ENCODE measurements around the gene PPEF1. TPM values are rescaled to one million over a fixed set of nuclear protein-coding genes. Genes with fewer than 3 reads are reported as not detected.
A peak's percentile ranks its signal among the peaks of the same experiment; 100 is the strongest.

Gene PPEF1
- not detected for total RNA-seq

GRCh38 chrX:18707426-18708049 is at the start of gene PPEF1:
TSS of gene PPEF1 (plus strand) at chrX:18707645. CDS start at chrX:18707781, 136 bp downstream.
- Mint-ChIP-seq H3K27ac (no peak within 1 kb of the TSS), H3K4me1 (no peaks in the 10 kb centered on the region), H3K4me3 (no peak within 1 kb of the TSS), H3K36me3 (no peaks in the 10 kb centered on the region), H3K9me3 (no peaks in the 10 kb centered on the region), H3K27me3 (no peaks in the 10 kb centered on the region)
- POLR2A ChIA-PET: no interaction called here
- ATAC-seq (ENCODE audit: low read depth) (no peak), DNase-seq (no peak)

GRCh38 chrX:18661273-18661672 is 46.2 kb upstream of the PPEF1 start:
- no peaks in the 10 kb centered on the region for H3K4me1 Mint-ChIP-seq
- DNase-seq: no peak
- no peak overlapping the region for H3K27ac Mint-ChIP-seq
- no peak overlapping the region for H3K4me3 Mint-ChIP-seq
- POLR2A ChIA-PET: no interaction called here
- no peaks in the 10 kb centered on the region for H3K27me3 Mint-ChIP-seq
- H3K9me3 Mint-ChIP-seq: no peaks in the 10 kb centered on the region
- no peak for ATAC-seq (ENCODE audit: low read depth)
- H3K36me3 Mint-ChIP-seq: no peaks in the 10 kb centered on the region

GRCh38 chrX:18664947-18665346 is 42.5 kb upstream of the PPEF1 start:
- Mint-ChIP-seq H3K27ac (no peak overlapping the region), H3K4me1 (peaks cover 4% of the 10 kb centered on the region), H3K9me3 (no peaks in the 10 kb centered on the region), H3K27me3 (no peaks in the 10 kb centered on the region), H3K4me3 (no peak overlapping the region), H3K36me3 (no peaks in the 10 kb centered on the region)
- ATAC-seq (ENCODE audit: low read depth) (no peak), DNase-seq (no peak)
- POLR2A ChIA-PET: no interaction called here

GRCh38 chrX:18666614-18667013 is 40.8 kb upstream of the PPEF1 start:
- DNase-seq: no peak
- Mint-ChIP-seq H3K27me3 (peaks cover 3% of the 10 kb centered on the region), H3K36me3 (no peaks in the 10 kb centered on the region), H3K27ac (no peak overlapping the region), H3K9me3 (no peaks in the 10 kb centered on the region), H3K4me1 (peaks cover 4% of the 10 kb centered on the region), H3K4me3 (no peak overlapping the region)
- POLR2A ChIA-PET: no interaction called here
- no peak for ATAC-seq (ENCODE audit: low read depth)

GRCh38 chrX:18668071-18668835 is 39.2 kb upstream of the PPEF1 start:
- ATAC-seq (ENCODE audit: low read depth): no peak
- Mint-ChIP-seq H3K4me3 (peak overlapping the region; percentile 50), H3K27ac (no peak overlapping the region), H3K36me3 (no peaks in the 10 kb centered on the region), H3K9me3 (no peaks in the 10 kb centered on the region), H3K27me3 (peaks cover 5% of the 10 kb centered on the region), H3K4me1 (peaks cover 4% of the 10 kb centered on the region)
- POLR2A ChIA-PET: no interaction called here
- DNase-seq: no peak

- Mint-ChIP-seq H3K4me1 (peaks cover 6% of the 10 kb centered on the region), H3K27me3 (peaks cover 5% of the 10 kb centered on the region), H3K27ac (no peak within 1 kb of the TSS), H3K36me3 (no peaks in the 10 kb centered on the region), H3K4me3 (no peak within 1 kb of the TSS), H3K9me3 (no peaks in the 10 kb centered on the region)
- POLR2A ChIA-PET: no interaction called here
- ATAC-seq (ENCODE audit: low read depth) (no peak), DNase-seq (no peak)
Measured at GRCh38 chrX:18672008-18672407, 35.4 kb upstream of the PPEF1 start, which contains the start of gene RS1. TSS of gene RS1 (minus strand) at chrX:18672108. CDS start at chrX:18672068, 40 bp downstream.

- Mint-ChIP-seq H3K4me3 (peak overlapping the region; percentile 77), H3K9me3 (no peaks in the 10 kb centered on the region), H3K27me3 (peaks cover 5% of the 10 kb centered on the region), H3K27ac (peak overlapping the region; percentile 74), H3K4me1 (peaks cover 2% of the 10 kb centered on the region), H3K36me3 (no peaks in the 10 kb centered on the region)
- ATAC-seq (ENCODE audit: low read depth) (peak; percentile 34), DNase-seq (peak; percentile 45)
- POLR2A ChIA-PET: no interaction called here
Measured at GRCh38 chrX:18674417-18674787, 33.0 kb upstream of the PPEF1 start.

GRCh38 chrX:18674788-18675735 is 32.4 kb upstream of the PPEF1 start:
- peaks cover 5% of the 10 kb centered on the region for H3K27me3 Mint-ChIP-seq
- peak; percentile 81 for ATAC-seq (ENCODE audit: low read depth)
- no peaks in the 10 kb centered on the region for H3K9me3 Mint-ChIP-seq
- POLR2A ChIA-PET: no interaction called here
- H3K27ac Mint-ChIP-seq: peak overlapping the region; percentile 74
- DNase-seq: peak; percentile 82
- H3K4me1 Mint-ChIP-seq: peaks cover 2% of the 10 kb centered on the region
- peak overlapping the region; percentile 77 for H3K4me3 Mint-ChIP-seq
- no peaks in the 10 kb centered on the region for H3K36me3 Mint-ChIP-seq

GRCh38 chrX:18676050-18676449 is 31.4 kb upstream of the PPEF1 start:
- DNase-seq (no peak), ATAC-seq (ENCODE audit: low read depth) (no peak)
- H3K36me3 Mint-ChIP-seq: no peaks in the 10 kb centered on the region
- POLR2A ChIA-PET: no interaction called here
- H3K27me3 Mint-ChIP-seq: peaks cover 3% of the 10 kb centered on the region
- H3K9me3 Mint-ChIP-seq: no peaks in the 10 kb centered on the region
- no peak overlapping the region for H3K27ac Mint-ChIP-seq
- H3K4me3 Mint-ChIP-seq: no peak overlapping the region
- peaks cover 2% of the 10 kb centered on the region for H3K4me1 Mint-ChIP-seq

GRCh38 chrX:18676470-18676869 is 31.0 kb upstream of the PPEF1 start:
- no peak overlapping the region for H3K27ac Mint-ChIP-seq

GRCh38 chrX:18677161-18677869 is 30.1 kb upstream of the PPEF1 start:
- DNase-seq: no peak
- Mint-ChIP-seq H3K4me3 (no peak overlapping the region), H3K4me1 (peaks cover 2% of the 10 kb centered on the region), H3K36me3 (no peaks in the 10 kb centered on the region), H3K27me3 (peaks cover 2% of the 10 kb centered on the region), H3K9me3 (no peaks in the 10 kb centered on the region), H3K27ac (no peak overlapping the region)
- ATAC-seq (ENCODE audit: low read depth): no peak
- POLR2A ChIA-PET: no interaction called here

More at GRCh38 chrX:18676470-18676869, 31.0 kb upstream of the PPEF1 start:
- ATAC-seq (ENCODE audit: low read depth): no peak
- Mint-ChIP-seq H3K36me3 (no peaks in the 10 kb centered on the region), H3K4me3 (no peak overlapping the region), H3K9me3 (no peaks in the 10 kb centered on the region), H3K4me1 (peaks cover 2% of the 10 kb centered on the region), H3K27me3 (peaks cover 3% of the 10 kb centered on the region)
- DNase-seq: no peak
- POLR2A ChIA-PET: no interaction called here

- ATAC-seq (ENCODE audit: low read depth): no peak
- DNase-seq: no peak
- Mint-ChIP-seq H3K4me3 (no peak overlapping the region), H3K27me3 (no peaks in the 10 kb centered on the region), H3K27ac (no peak overlapping the region), H3K4me1 (no peaks in the 10 kb centered on the region), H3K9me3 (no peaks in the 10 kb centered on the region), H3K36me3 (no peaks in the 10 kb centered on the region)
- POLR2A ChIA-PET: no interaction called here
Measured at GRCh38 chrX:18681996-18682395, 25.4 kb upstream of the PPEF1 start.

- H3K9me3 Mint-ChIP-seq: no peaks in the 10 kb centered on the region
- H3K4me1 Mint-ChIP-seq: no peaks in the 10 kb centered on the region
- ATAC-seq (ENCODE audit: low read depth) (no peak), DNase-seq (no peak)
- H3K27ac Mint-ChIP-seq: no peak overlapping the region
- H3K36me3 Mint-ChIP-seq: no peaks in the 10 kb centered on the region
- H3K4me3 Mint-ChIP-seq: no peak overlapping the region
- no peaks in the 10 kb centered on the region for H3K27me3 Mint-ChIP-seq
- POLR2A ChIA-PET: no interaction called here
Measured at GRCh38 chrX:18682979-18683387, 24.5 kb upstream of the PPEF1 start.

Measured in activated naive CD8-positive, alpha-beta T cell treated with anti-CD3 and anti-CD28 coated beads, Interleukin-2, amount 10 ng/mL, durations not matched to agents 7 days and 5 days (primary cell).